Small intestine (tissue), 7 donors: ENCODE data around the gene PRRC2B. TPM values are rescaled to one million over a fixed set of nuclear protein-coding genes. Genes with fewer than 3 reads are reported as not detected.

ENCODE experiments used
- DNase-seq, 2 donors: peaks; one replicate each; pipeline versions ENCODE4 v3.0.0 to v3.0.0-alpha.2; 2013
- FAIRE-seq: peaks from 2 replicates; lab custom pipeline; 2012; peaks lifted over from hg19 to GRCh38; lab: Jason Lieb, UNC
- H3K27ac ChIP-seq, 3 donors: one replicate each; pipeline ENCODE4 v1.5.1; 2013; ENCODE audit warnings: low read length in 2 of 3, mild to moderate bottlenecking in 2 of 3, control low read depth in 1 of 3, inconsistent platforms in 1 of 3, low read depth in 1 of 3, moderate library complexity in 1 of 3
- H3K27me3 ChIP-seq, 3 donors: one replicate each; pipeline ENCODE4 v1.6.1; 2013; ENCODE audit warnings: low read length in 3 of 3, inconsistent platforms in 1 of 3; ENCODE audit not compliant: control insufficient read depth in 3 of 3, insufficient read depth in 3 of 3
- H3K36me3 ChIP-seq, 3 donors: one replicate each; pipeline ENCODE4 v1.6.1; 2013; ENCODE audit warnings: low read length in 3 of 3, inconsistent platforms in 1 of 3, low read depth in 1 of 3, mild to moderate bottlenecking in 1 of 3, moderate library complexity in 1 of 3; ENCODE audit not compliant: control insufficient read depth in 3 of 3, insufficient read depth in 2 of 3
- H3K4me1 ChIP-seq, 3 donors: one replicate each; pipeline ENCODE4 v1.6.1; 2013; ENCODE audit warnings: low read length in 2 of 3, inconsistent platforms in 1 of 3, low read depth in 1 of 3, mild to moderate bottlenecking in 1 of 3, moderate library complexity in 1 of 3; ENCODE audit not compliant: control insufficient read depth in 3 of 3, insufficient read depth in 2 of 3
- H3K4me3 ChIP-seq, 3 donors: one replicate each; pipeline ENCODE4 v1.5.1; 2013; ENCODE audit warnings: low read length in 3 of 3, control low read depth in 1 of 3, inconsistent platforms in 1 of 3, low read depth in 1 of 3, mild to moderate bottlenecking in 1 of 3, moderate library complexity in 1 of 3
- H3K9me3 ChIP-seq, 2 donors: one replicate each; pipeline ENCODE4 v1.6.1; 2013; ENCODE audit warnings: low read depth in 1 of 2, low read length in 1 of 2; ENCODE audit not compliant: control insufficient read depth in 2 of 2, insufficient read depth in 1 of 2
- WGBS, 3 donors: extraction: QIAGEN DNeasy Blood & Tissue Kit; methylation state at CpG; one replicate each; pipeline ENCODE4 v1.1.7; 2013; 5-methylcytosine and 5-hydroxymethylcytosine counted together
- polyA plus RNA-seq, 4 donors: library from polyadenylated mRNA; stranded (reverse) in 3 of 4; unstranded in 1 of 4; fragments of 200-250 nt in 3 of 4; fragments of 120-200 nt in 1 of 4; gene quantifications; one replicate each; pipeline versions ENCODE4 v1.2.1 to v1.2.3, GENCODE V29; 2013
- donor health status: healthy with polysubstance abuse.
- donor health status: control.
- donor health status: control.
- donor health status: Bipolar disorder and iron deficiency.
- donor health status: healthy.

PRRC2B gene
- polyA plus RNA-seq, 4 donors = 18.9 to 138 (median 40.7) TPM

GRCh38 chr9:131405858-131406537 is 12.1 kb downstream of the PRRC2B start:
- peaks cover 18 to 43% (median 41%) of the 10 kb centered on the region in 3 donors for H3K4me1 ChIP-seq
- H3K27ac ChIP-seq = peak overlapping the region; percentile 24 to 71 (median 43)
- H3K9me3 ChIP-seq = no peaks in the 10 kb centered on the region
- H3K36me3 ChIP-seq = peaks cover 0 to 41% (median 0%) of the 10 kb centered on the region in 3 donors
- peak overlapping the region in 1 of 3 donors; percentile 14 for H3K4me3 ChIP-seq
- no peak for FAIRE-seq
- H3K27me3 ChIP-seq = no peaks in the 10 kb centered on the region
- peak in 1 of 2 donors; percentile 34 for DNase-seq
- 16 to 33% (median 25%) methylated on average over 9 of the region's 9 CpGs for WGBS, 3 donors

DNA sequence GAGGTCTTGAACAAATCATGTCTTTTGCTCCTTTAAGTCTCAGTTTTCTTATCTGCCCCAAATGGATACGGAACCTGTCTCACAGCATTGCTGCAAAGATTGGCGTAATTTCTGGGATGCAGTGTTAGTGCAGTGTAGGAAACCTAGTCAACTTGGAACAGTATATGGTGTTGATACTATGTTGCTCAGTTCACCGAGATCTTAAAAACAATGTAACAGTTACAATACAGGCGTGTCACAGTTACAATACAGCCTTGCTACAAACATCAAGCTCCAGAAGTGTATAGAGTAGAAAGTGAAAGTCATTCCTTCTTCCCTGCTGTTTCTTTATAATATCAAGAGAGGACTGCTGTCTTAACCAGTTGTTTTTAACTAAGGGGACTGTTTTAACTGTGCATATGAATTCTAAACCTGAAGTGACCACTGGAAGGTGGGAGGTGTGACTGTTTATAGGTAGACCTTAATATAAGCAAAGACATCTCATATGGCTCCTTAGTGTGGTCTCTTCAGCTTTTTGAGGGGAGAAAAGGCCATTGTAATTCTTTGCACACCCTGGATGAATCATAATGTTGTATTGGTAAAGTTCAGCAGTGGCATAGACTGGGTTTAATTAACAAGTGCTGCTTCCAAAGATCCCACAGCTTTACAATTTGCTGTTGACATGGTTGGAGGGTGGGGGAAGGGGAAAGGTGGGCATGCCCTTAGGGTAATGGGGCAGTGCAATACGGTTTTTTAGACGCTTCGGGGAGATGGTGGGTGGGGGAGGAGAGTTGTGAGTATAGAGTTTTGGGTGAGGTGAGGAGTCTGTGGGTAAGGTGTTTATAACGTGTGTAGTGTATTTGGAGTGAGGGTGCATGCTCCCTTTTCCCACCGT is 12.9 kb downstream of the PRRC2B start:
- H3K4me1 ChIP-seq = peaks cover 18 to 44% (median 41%) of the 10 kb centered on the region in 3 donors
- peak overlapping the region; percentile 24 to 73 (median 43) for H3K27ac ChIP-seq
- peaks cover 0 to 41% (median 0%) of the 10 kb centered on the region in 3 donors for H3K36me3 ChIP-seq
- H3K4me3 ChIP-seq = peak overlapping the region in 1 of 3 donors; percentile 14
- 10 to 22% (median 16%) methylated on average over 9 of the region's 9 CpGs for WGBS, 3 donors
- DNase-seq = peak; percentile 51 to 65
- H3K27me3 ChIP-seq = no peaks in the 10 kb centered on the region
- H3K9me3 ChIP-seq = no peaks in the 10 kb centered on the region
- no peak for FAIRE-seq

DNA sequence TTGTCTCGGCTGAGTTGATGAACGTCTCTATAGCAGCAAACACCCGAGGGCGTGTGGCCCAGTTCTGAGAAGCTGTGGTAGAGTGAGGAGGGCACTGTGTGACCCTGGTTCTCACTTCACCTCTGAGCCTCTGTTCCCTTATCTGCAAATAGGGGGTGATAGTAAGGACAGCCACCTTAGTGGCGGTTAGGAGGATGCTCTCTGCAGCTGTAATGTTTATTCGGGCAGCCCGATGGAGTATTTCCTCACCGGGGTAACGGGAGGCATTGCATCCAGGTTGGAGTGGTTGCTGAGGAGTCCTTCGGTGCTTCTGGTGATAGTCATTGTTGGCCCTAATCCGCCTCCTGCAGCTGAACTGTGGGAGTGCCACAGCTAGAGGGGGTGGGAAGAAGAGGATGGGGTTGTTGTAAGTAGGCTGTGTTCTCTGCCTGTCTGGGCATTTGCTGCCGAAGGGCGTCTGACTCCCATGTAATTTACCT is 13.9 kb downstream of the PRRC2B start:
- FAIRE-seq (no peak), DNase-seq (peak in 1 of 2 donors; percentile 46)
- Histone ChIP-seq H3K27ac (peak overlapping the region in 2 of 3 donors; percentile 6 to 73), H3K9me3 (no peaks in the 10 kb centered on the region), H3K27me3 (no peaks in the 10 kb centered on the region), H3K36me3 (peaks cover 0 to 37% (median 2%) of the 10 kb centered on the region in 3 donors), H3K4me3 (peak overlapping the region in 1 of 3 donors; percentile 22), H3K4me1 (peaks cover 18 to 43% (median 36%) of the 10 kb centered on the region in 3 donors)
- 6 to 17% (median 9%) methylated on average over 13 of the region's 13 CpGs for WGBS, 3 donors

GRCh38 chr9:131409458-131409992 is 15.6 kb downstream of the PRRC2B start:
- 55 to 71% (median 68%) methylated on average over 7 of the region's 7 CpGs for WGBS, 3 donors
- peaks cover 18 to 42% (median 33%) of the 10 kb centered on the region in 3 donors for H3K4me1 ChIP-seq
- peak overlapping the region in 1 of 3 donors; percentile 0 for H3K27ac ChIP-seq
- FAIRE-seq (no peak), DNase-seq (no peak)
- H3K36me3 ChIP-seq = peaks cover 0 to 38% (median 2%) of the 10 kb centered on the region in 3 donors
- H3K9me3 ChIP-seq = no peaks in the 10 kb centered on the region
- H3K4me3 ChIP-seq = no peak overlapping the region
- no peaks in the 10 kb centered on the region for H3K27me3 ChIP-seq

DNA sequence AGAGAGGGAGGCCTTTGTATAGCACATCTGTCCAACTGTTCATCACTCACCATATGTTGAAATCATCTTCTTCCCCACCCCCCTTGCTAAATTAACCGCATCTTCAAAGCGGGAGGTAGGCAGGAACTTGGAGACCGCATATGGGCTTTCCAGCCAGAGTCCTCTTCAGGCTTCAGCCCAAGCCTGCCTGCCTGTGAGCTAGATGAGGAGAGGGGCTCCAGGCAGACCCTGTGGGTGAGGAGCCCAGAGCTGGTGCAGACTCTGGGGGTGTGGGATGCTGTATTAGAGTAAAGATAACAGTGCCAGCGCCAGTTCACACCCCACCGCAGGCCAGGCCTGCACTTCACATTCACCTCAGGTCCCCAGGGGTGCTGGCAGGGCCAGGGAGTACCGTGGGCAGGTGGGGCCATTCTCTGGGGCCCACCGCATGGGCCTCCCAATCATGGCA is 16.2 kb downstream of the PRRC2B start:
- Histone ChIP-seq H3K36me3 (peaks cover 0 to 44% (median 2%) of the 10 kb centered on the region in 3 donors), H3K27me3 (no peaks in the 10 kb centered on the region), H3K4me1 (peaks cover 16 to 41% (median 30%) of the 10 kb centered on the region in 3 donors), H3K27ac (peak overlapping the region in 2 of 3 donors; percentile 0 to 29), H3K9me3 (no peaks in the 10 kb centered on the region), H3K4me3 (no peak overlapping the region)
- WGBS, 3 donors = 48 to 57% (median 56%) methylated on average over 6 to 7 of the region's 7 CpGs
- DNase-seq (no peak), FAIRE-seq (no peak)

- no peaks in the 10 kb centered on the region for H3K9me3 ChIP-seq
- no peak overlapping the region for H3K27ac ChIP-seq
- DNase-seq = no peak
- H3K27me3 ChIP-seq = no peaks in the 10 kb centered on the region
- H3K4me1 ChIP-seq = peaks cover 5 to 29% (median 12%) of the 10 kb centered on the region in 3 donors
- WGBS, 3 donors = 78 to 81% (median 78%) methylated on average over 15 of the region's 15 CpGs
- H3K4me3 ChIP-seq = no peak overlapping the region
- FAIRE-seq = no peak
- peaks cover 0 to 38% (median 2%) of the 10 kb centered on the region in 3 donors for H3K36me3 ChIP-seq
Measured at GRCh38 chr9:131411719-131412681, 18.1 kb downstream of the PRRC2B start.

DNA sequence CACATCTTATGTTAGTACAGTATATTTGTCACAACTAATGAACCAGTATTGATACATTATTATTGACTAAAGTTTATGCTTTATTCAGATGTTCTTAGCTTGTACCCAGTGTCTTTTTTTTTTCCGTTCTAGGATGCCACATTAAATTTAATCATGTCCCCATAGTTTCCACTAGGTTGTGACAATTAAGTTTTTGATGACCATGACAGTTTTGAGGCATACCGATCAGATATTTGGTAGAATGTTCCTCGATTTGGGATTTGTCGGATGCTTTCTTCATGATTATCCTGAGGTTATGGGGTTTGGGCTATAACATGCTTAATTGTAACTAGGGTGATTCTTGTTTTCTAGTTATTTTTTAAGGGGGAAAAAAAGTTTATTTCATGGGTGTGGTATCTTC is 22.6 kb downstream of the PRRC2B start:
- Histone ChIP-seq H3K4me1 (peaks cover 0 to 31% (median 24%) of the 10 kb centered on the region in 3 donors), H3K27me3 (no peaks in the 10 kb centered on the region), H3K4me3 (no peak overlapping the region), H3K36me3 (peaks cover 0 to 53% (median 4%) of the 10 kb centered on the region in 3 donors), H3K27ac (no peak overlapping the region), H3K9me3 (no peaks in the 10 kb centered on the region)
- FAIRE-seq (no peak), DNase-seq (no peak)
- WGBS, 3 donors = 86 to 94% (median 87%) methylated on average over 4 of the region's 4 CpGs
